NCI-H2029 (cell line): ENCODE data around the gene IGF2BP3.

Experiments used
- DNase-seq: peaks from one replicate; lab custom pipeline; 2025; lab: John Stamatoyannopoulos, UW

Gene IGF2BP3

DNA sequence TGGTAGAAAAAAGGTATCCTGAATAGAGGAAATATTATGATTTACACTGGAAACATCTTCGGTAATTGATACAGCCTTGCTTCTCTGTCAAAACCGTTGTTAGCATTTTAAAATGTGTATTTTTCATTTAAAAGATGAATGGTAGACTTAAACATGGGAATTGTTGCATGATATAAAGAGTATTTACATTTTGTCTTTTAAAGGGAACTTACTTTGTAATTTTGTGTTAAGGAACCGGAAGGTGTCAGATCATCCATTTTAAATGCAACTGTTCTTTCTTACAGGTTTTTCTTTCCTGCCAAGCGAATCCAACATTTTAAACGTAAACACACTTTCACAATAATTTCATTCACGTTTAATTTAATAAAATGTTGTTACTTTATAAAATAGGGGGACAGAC, 1.8 kb upstream of the IGF2BP3 start:
- DNase-seq, result no peak

DNA sequence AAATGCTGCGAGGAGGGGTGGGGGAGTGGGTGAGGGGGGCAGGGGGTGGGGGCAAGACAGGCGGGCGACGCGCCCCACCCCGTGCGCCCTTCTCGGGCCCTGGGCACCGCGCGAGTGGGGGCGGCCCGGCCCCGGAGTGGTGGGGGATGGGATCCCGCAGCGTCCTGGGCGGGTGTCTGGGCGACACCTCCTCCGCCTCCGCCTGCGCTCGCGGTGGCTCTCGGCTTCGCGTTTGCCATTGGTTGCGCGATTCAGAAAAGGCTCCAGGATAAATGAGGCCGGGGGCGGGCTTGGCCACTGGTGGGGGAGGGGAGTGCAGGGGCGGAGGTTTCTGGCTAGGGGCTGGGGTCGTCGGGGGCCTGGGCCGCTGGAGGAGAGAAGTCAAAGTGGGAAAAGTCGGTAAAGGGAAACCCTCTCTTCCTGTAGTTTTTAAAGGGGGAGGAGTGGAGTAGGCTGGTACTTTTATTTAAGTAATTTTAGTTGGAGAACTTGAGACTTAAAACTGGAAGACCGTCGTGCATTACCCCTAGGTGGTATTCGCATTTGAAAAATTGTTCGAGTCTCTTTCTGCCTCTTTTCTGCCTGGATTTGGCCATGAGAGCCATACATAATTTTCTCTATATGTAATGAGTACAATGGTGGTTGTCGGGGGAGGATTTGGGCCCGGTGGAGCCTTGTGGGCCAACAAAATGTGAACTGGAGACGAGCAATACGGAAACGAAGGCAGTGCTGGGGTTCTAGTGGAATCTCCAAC, 992 bp upstream of the IGF2BP3 start:
- no peak for DNase-seq

- DNase-seq, result no peak
Observed at GRCh38 chr7:23469961-23470250, 385 bp downstream of the IGF2BP3 start.

- DNase-seq, result no peak
Observed at GRCh38 chr7:23469150-23469960, 936 bp downstream of the IGF2BP3 start.

DNA sequence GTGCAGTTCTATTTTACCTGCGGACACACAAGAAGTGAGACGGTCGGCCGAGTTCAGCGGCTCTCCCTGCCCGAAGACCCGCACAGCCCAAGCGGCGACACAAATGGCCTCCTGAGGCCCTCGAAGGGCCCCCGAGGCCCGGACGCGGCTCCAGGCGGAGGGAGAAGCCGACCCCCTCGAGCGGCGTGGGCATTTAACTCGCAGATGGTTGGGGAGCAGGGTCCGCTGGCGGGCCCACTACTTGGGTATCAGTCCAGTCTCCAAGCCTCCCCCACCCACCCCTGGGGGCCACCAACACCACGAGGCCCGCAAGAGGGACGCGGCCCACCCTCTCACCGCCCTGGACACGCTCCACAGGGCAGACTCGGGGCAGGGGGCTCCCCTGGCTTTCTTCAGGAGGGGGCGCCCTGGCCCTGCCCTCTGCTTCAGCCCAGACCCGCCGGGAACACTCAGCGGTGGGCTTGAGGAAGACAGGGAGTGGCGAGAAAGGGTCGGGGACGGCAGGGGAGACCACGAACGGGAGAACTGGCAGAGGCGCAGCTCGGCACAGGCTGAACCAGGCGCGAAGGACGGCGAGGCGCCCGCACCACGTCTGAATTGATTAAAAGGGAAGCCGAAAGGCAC, 1.7 kb downstream of the IGF2BP3 start:
- no peak for DNase-seq

GRCh38 chr7:23467806-23468525, 2.3 kb downstream of the IGF2BP3 start:
- no peak for DNase-seq

GRCh38 chr7:23467291-23467805, 2.9 kb downstream of the IGF2BP3 start:
- DNase-seq, result no peak

- DNase-seq, result no peak
Observed at GRCh38 chr7:23462846-23463245, 7.4 kb downstream of the IGF2BP3 start.

GRCh38 chr7:23458044-23458443, 12.2 kb downstream of the IGF2BP3 start:
- no peak for DNase-seq

- no peak for DNase-seq
Observed at GRCh38 chr7:23456093-23456492, 14.2 kb downstream of the IGF2BP3 start.

DNA sequence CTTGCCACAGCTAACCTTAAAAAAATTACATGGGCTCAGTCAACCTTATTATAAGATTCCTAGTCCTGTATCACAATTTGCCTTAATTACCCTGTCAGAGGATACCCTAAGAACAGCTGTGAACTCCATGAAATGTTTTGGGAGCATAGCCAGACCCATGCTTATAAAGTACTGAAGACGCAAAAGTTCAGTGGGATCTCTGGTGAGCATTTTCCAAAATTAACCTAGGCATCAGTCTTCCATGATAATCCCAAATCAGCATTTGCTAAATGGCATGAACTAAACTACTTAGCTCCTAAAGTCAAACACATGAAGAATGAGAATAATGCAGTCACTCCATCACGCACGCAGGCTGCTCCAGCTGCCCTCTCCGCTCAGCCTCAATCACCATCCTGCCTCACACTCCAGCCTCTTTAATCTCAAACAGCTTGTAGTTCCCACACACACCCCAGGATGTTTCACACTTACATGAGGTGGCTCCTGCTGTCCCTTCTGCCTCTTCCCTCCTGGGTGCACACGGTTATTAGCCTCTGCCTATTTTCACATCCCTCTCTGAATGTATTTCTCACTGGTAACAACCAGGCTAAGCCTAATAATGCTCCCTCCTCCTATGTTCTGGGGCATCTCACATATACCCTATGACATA, 15.3 kb downstream of the IGF2BP3 start:
- no peak for DNase-seq

DNA sequence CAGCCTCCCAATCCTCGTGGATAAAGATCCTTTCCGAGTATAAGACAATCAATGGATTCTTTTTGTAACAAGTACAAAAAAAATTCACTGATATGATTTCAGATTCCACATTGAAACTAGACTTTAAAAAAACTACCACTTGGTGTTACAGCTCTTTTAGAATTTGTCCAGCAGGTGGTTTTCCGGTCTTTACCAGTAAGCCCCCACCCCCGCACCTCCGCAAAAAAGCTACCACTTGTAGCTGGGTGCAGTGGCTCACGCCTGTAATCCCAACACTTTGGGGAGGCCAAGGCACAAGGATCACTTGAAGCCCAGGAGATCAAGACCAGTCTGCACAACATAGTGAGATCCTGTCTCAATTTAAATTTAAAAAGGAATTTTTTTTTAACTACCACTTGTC, 19.8 kb downstream of the IGF2BP3 start:
- DNase-seq, result no peak

- no peak for DNase-seq
Observed at GRCh38 chr7:23449941-23450340, 20.4 kb downstream of the IGF2BP3 start.

- DNase-seq, result no peak
Observed at GRCh38 chr7:23445326-23445725, 25.0 kb downstream of the IGF2BP3 start.

DNA sequence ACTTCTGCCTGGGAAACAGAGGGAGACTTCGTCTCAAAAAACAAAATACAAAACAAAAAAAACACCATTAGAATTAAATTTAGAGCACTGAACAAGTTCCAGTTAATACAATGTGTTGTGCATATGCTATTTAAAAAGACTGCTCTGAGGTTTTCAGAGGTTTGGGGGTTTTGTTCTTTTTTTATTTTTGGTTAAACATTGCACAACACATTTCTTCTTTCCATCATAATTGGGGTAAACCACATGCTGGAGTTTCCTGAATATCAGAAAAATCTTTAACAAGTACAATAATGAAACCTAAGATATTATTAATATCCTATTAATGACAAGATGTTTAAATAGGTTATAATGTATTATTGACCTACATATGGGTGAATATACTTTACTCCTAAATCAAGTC, 26.3 kb downstream of the IGF2BP3 start:
- DNase-seq, result no peak

- DNase-seq, result no peak
Observed at GRCh38 chr7:23438171-23438570, 32.1 kb downstream of the IGF2BP3 start.

DNA sequence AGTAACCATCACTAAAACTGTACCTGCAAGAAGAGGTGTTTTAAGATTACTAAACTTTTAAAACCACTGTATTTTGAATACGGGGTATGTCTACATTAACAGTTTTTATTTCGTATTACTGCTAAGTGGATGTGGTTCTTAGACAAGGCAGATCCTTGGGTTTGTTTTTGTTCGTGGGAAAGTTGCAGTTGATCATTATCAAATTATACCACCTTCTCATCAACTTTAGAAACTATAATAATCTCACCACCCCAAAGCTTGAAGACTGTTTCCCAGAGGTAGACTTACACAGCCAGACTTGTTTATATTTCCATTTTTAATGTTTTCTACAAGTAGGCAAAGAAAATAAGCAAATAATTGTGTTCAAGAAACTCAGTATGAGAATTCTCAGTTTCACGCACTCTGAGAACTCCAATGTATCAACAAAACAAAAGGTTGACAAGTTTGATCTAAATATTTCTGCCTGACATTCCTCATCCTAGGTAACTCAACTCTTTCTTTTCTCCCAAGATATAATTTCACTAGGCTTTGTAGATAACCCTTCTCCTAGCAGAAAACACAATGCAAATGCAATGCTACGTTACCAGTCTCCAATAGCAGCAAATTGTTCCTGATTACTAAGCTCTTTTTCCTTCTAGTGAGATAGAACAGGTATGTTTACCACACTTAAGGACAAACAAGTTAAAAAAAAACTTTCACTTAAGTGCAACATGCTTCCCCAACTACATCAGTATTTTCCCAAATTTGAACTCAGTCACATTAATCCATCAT, 36.0 kb downstream of the IGF2BP3 start:
- DNase-seq, result no peak

DNA sequence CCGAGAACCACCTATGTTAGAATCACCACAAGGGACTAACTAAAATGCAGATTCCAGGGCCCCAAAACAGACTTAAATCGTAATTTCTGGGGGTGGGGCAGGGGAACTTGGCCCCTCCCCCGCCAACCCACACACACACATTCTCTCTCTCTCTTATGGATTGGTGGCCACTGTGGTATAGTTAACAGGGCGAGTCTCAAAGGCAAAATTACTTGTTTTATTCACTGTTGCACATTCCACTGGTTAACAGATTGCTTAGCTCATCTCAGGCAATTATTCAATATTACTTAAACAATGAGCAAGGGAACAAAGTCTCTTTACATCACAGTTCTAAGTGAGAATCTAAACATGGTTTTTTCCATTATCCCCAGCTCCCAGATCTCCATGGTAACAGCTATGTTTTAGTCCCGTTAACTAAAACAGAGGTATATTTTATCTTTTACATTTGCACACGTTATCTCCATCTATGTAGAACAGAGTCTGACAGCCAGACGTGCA, 38.5 kb downstream of the IGF2BP3 start:
- DNase-seq, result no peak

GRCh38 chr7:23430893-23431259, 39.4 kb downstream of the IGF2BP3 start:
- DNase-seq, result no peak

DNA sequence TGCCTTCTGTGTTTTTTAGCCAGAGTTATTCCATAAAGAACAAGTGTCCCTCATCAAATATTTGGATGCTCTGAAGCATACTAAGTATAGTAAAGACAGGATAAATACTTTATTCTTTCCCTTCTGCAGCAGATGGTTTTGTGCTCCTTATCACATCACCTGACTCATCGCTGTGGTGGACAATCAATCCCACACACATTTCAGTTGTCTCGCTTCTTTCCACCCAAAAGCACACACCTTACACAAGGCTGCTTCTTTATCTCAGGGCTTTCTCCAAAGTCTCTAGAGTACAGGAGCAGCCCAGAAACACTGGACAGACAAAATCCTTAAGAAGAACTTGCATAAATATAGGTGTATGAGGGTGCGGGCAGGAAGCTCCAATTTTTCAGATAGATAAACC, 43.4 kb downstream of the IGF2BP3 start:
- no peak for DNase-seq

DNA sequence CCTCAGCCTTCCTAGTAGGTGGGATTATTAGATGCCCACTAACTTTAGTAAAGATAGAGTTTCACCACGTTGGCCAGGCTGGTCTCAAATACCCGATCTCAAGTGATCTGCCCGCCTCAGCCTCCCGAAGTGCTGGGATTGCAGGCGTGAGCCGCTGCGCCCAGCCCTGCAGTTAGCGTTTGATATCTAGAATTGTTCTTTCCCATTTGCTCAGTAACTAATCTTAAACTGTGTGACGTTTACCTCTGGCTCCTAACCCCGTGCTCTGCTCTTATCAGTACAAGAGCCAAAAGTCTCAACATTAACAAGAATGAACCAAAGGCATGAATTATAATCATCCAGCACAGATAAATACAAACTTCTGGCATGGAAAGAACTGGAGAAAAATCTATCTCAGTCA, 47.4 kb downstream of the IGF2BP3 start:
- no peak for DNase-seq
